Hepatocyte (in vitro differentiated cells): ENCODE measurements around the gene MICAL3. TPM values are rescaled to one million over a fixed set of nuclear protein-coding genes. Genes with fewer than 3 reads are reported as not detected.
A peak's percentile ranks its signal among the peaks of the same experiment; 100 is the strongest.

Experiments used
- DNase-seq: peaks from one replicate; pipeline ENCODE4 v3.0.0-alpha.2; 2016; ENCODE audit warnings: low spot score
- H2AFZ ChIP-seq: fragments of 200-600 bp; sonication (generic); 2 replicates; pipeline ENCODE4 v1.6.0; 2016; ENCODE audit warnings: antibody characterized with exemption, mild to moderate bottlenecking
- H3K27ac ChIP-seq: fragments of 200-600 bp; sonication (generic); 2 replicates; pipeline ENCODE4 v1.5.1; 2016; ENCODE audit warnings: mild to moderate bottlenecking
- H3K27me3 ChIP-seq: fragments of 200-600 bp; sonication (generic); 2 replicates; pipeline ENCODE4 v1.6.1; 2016
- H3K36me3 ChIP-seq: fragments of 200-600 bp; sonication (generic); replicated peaks from 2 replicates; pipeline ENCODE4 v1.5.1; 2016; ENCODE audit warnings: low read depth; ENCODE audit not compliant: insufficient read depth
- H3K4me1 ChIP-seq: fragments of 200-600 bp; sonication (generic); 2 replicates; pipeline ENCODE4 v1.5.1; 2016; ENCODE audit warnings: mild to moderate bottlenecking, moderate library complexity; ENCODE audit not compliant: insufficient read depth
- H3K4me2 ChIP-seq: fragments of 200-600 bp; sonication (generic); 2 replicates; pipeline ENCODE4 v1.6.0; 2016
- H3K4me3 ChIP-seq: fragments of 200-600 bp; sonication (generic); 2 replicates; pipeline ENCODE4 v1.5.1; 2016; ENCODE audit warnings: mild to moderate bottlenecking
- H3K79me2 ChIP-seq: fragments of 200-600 bp; sonication (generic); 2 replicates; pipeline ENCODE4 v1.6.0; 2017; ENCODE audit warnings: mild to moderate bottlenecking
- H3K9me2 ChIP-seq: fragments of 200-600 bp; sonication (generic); replicated peaks from 2 replicates; pipeline ENCODE4 v1.6.0; 2017; ENCODE audit warnings: mild to moderate bottlenecking; ENCODE audit not compliant: insufficient read depth
- H3K9me3 ChIP-seq: fragments of 200-600 bp; sonication (generic); 2 replicates; pipeline ENCODE4 v1.5.1; 2016; ENCODE audit warnings: low read depth, mild to moderate bottlenecking
- H4K20me1 ChIP-seq: fragments of 200-600 bp; sonication (generic); 2 replicates; pipeline ENCODE4 v1.6.0; 2016; ENCODE audit warnings: mild to moderate bottlenecking; ENCODE audit not compliant: insufficient read depth, poor library complexity, severe bottlenecking
- EZH2 ChIP-seq: fragments of 200-600 bp; sonication (generic); IDR thresholded peaks from 2 replicates; pipeline ENCODE4 v1.6.1; 2016; ENCODE audit warnings: antibody characterized with exemption, mild to moderate bottlenecking, borderline replicate concordance
- EZH2phosphoT487 ChIP-seq: fragments of 200-600 bp; sonication (generic); IDR thresholded peaks from one replicate; pipeline ENCODE4 v1.6.1; 2018; ENCODE audit warnings: antibody characterized with exemption, mild to moderate bottlenecking, low read depth, moderate library complexity; ENCODE audit not compliant: unreplicated experiment, severe bottlenecking
- WGBS: methylation state at CpG from one replicate; pipeline ENCODE4 v1.1.6; 2016; ENCODE audit warnings: low lambda C conversion rate; ENCODE audit errors: missing lambda C conversion rate; 5-methylcytosine and 5-hydroxymethylcytosine counted together
- polyA plus RNA-seq: library from polyadenylated mRNA; unstranded; fragments of >200 nt; fragmentation: Nextera tagmentation; extraction: Ambion mirVana; gene quantifications from 2 replicates; pipeline ENCODE4 v1.2.1, GENCODE V29; 2016
- total RNA-seq: library from RNA; depleted of rRNA; stranded (reverse); fragments of >200 nt; gene quantifications from 2 replicates; pipeline ENCODE4 v1.2.3, GENCODE V29; 2014
- TF ChIP-seq, protein P1 (sequence below): fragments of 200-600 bp; sonication (generic); IDR thresholded peaks from 2 replicates; pipeline ENCODE4 v1.5.1; 2016; ENCODE audit warnings: antibody characterized with exemption, mild to moderate bottlenecking; ENCODE audit not compliant: poor library complexity

The MICAL3 gene
- total and polyA plus RNA-seq, 2 experiments from 2014 or later: 4.6 to 22.7 TPM

DNA sequence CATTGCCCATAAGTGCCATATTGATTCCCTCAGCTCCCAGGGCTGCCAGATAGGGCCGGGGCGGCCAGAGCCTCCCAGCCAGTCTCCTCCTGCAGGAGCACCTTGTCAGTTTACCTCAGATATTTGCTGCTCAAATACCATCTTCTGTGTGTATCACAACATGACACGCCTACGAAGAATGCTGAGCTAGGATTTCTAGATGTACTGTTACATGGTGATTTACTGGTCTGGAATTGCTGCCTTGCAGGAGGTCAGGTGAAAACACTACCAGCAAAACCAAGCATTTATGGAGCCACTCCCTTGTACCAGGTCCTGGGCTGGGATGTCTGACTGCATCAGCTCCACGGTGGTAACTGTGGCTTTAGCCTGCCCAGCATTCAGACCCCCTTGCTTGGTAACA lies 11.8 kb downstream of the MICAL3 start:
- Histone ChIP-seq H3K36me3 (no peaks in the 10 kb centered on the region), H3K79me2 (no peaks in the 10 kb centered on the region), H3K9me3 (no peaks in the 10 kb centered on the region), H2AFZ (no peak overlapping the region), H3K27ac (no peak overlapping the region), H3K27me3 (no peaks in the 10 kb centered on the region), H4K20me1 (no peaks in the 10 kb centered on the region), H3K9me2 (no peaks in the 10 kb centered on the region), H3K4me2 (no peak overlapping the region), H3K4me1 (no peaks in the 10 kb centered on the region), H3K4me3 (no peak overlapping the region)
- TF ChIP-seq EZH2phosphoT487: no peak
- TF ChIP-seq, protein P1, sequence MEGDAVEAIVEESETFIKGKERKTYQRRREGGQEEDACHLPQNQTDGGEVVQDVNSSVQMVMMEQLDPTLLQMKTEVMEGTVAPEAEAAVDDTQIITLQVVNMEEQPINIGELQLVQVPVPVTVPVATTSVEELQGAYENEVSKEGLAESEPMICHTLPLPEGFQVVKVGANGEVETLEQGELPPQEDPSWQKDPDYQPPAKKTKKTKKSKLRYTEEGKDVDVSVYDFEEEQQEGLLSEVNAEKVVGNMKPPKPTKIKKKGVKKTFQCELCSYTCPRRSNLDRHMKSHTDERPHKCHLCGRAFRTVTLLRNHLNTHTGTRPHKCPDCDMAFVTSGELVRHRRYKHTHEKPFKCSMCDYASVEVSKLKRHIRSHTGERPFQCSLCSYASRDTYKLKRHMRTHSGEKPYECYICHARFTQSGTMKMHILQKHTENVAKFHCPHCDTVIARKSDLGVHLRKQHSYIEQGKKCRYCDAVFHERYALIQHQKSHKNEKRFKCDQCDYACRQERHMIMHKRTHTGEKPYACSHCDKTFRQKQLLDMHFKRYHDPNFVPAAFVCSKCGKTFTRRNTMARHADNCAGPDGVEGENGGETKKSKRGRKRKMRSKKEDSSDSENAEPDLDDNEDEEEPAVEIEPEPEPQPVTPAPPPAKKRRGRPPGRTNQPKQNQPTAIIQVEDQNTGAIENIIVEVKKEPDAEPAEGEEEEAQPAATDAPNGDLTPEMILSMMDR: no peak
- no peak for TF ChIP-seq EZH2
- 59% methylated on average over 5 of the region's 5 CpGs for WGBS
- DNase-seq: peak; percentile 60

DNA sequence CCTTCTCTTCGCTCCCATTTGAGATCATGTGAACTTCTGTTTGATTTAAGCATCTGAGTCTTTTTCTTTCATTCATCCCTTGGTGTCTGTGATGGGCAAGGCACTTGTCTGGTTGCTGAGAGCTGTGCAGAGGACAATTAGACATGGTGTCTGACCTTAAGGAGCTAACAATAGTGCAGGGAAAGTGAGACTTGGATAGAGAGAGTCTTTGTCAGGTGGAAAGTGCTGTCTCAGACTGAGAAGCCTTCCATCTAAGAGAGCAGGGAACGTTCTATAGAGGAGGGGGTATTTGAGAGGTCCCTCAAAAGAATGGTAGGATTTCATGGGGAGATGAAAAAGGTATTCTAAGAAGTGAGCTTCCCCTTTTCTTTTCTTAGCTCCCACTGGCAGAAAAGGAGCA lies 14.1 kb downstream of the MICAL3 start:
- Histone ChIP-seq H3K27ac (no peak overlapping the region), H3K27me3 (no peaks in the 10 kb centered on the region), H3K79me2 (no peaks in the 10 kb centered on the region), H2AFZ (no peak overlapping the region), H4K20me1 (no peaks in the 10 kb centered on the region), H3K36me3 (no peaks in the 10 kb centered on the region), H3K4me2 (no peak overlapping the region), H3K4me3 (no peak overlapping the region), H3K4me1 (no peaks in the 10 kb centered on the region), H3K9me3 (no peaks in the 10 kb centered on the region), H3K9me2 (no peaks in the 10 kb centered on the region)
- TF ChIP-seq EZH2phosphoT487 (no peak), EZH2 (no peak)
- TF ChIP-seq, protein P1: no peak
- 76% methylated on average over 2 of the region's 2 CpGs for WGBS
- DNase-seq: no peak

DNA sequence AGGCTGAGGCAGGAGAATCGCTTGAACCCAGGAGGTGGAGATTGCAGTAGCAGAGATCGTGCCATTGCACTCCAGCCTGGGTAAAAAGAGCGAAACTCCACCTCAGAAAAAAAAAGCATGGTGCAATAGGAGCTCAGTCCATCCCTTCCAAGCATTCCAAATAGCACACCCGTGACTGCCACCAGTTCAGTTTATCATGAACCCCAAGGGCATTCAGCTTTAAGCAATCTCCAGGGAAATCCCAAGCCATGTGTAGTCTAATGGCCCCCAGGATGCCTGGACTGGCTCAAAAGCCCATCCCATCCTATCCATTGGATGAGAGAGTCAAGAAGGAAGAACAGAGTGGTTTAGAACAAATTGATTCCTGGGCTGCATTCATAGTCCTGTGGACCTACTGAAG lies 16.2 kb downstream of the MICAL3 start:
- no peak overlapping the region for H3K4me3 ChIP-seq
- no peaks in the 10 kb centered on the region for H3K79me2 ChIP-seq
- H2AFZ ChIP-seq: no peak overlapping the region
- DNase-seq: no peak
- H3K9me3 ChIP-seq: no peaks in the 10 kb centered on the region
- no peaks in the 10 kb centered on the region for H3K9me2 ChIP-seq
- no peaks in the 10 kb centered on the region for H3K4me1 ChIP-seq
- no peak overlapping the region for H3K4me2 ChIP-seq
- no peaks in the 10 kb centered on the region for H3K36me3 ChIP-seq
- 91% methylated on average over 4 of the region's 4 CpGs for WGBS
- TF ChIP-seq EZH2phosphoT487 (no peak), EZH2 (no peak)
- TF ChIP-seq, protein P1: no peak
- no peak overlapping the region for H3K27ac ChIP-seq
- no peaks in the 10 kb centered on the region for H4K20me1 ChIP-seq
- no peaks in the 10 kb centered on the region for H3K27me3 ChIP-seq
